ENCODE measurements around the gene DAZAP2. TPM values are rescaled to one million over a fixed set of nuclear protein-coding genes. Genes with fewer than 3 reads are reported as not detected.

Gene DAZAP2
- total RNA-seq = 43.8 and 44.4 TPM in 2 replicates

GRCh38 chr12:51238510-51239334, at the start of gene DAZAP2:
TSS of gene DAZAP2 (plus strand) at chr12:51238826. CDS start at chr12:51238908, 82 bp downstream.

GRCh38 chr12:51217968-51218606, 20.5 kb upstream of the DAZAP2 start, which contains the start of gene POU6F1:
TSS of gene POU6F1 (minus strand) at chr12:51218062. CDS start at chr12:51206836, 11,226 bp downstream.

GRCh38 chr12:51270067-51270950, 31.7 kb downstream of the DAZAP2 start, which contains the start of gene SMAGP:
TSS of gene SMAGP (minus strand) at chr12:51270415. CDS start at chr12:51269278, 1,137 bp downstream.

Other genes with a start within 250 kb of the DAZAP2 start
- 62.2 and 67.5 TPM in 2 replicates for gene SLC11A2, start 212.4 kb upstream of the DAZAP2 start, total RNA-seq
- gene LETMD1, start 190.5 kb upstream of the DAZAP2 start, total RNA-seq = 53.4 and 71.7 TPM in 2 replicates
- gene CSRNP2, start 155.2 kb upstream of the DAZAP2 start, total RNA-seq = 9.5 and 10.4 TPM in 2 replicates
- gene TFCP2, start 65.7 kb upstream of the DAZAP2 start, total RNA-seq = 6.4 and 7.7 TPM in 2 replicates
- 1.6 and 2.6 TPM in 2 replicates for gene POU6F1, start 20.8 kb upstream of the DAZAP2 start, total RNA-seq
- gene SMAGP, start 31.6 kb downstream of the DAZAP2 start, total RNA-seq = 6.0 and 8.2 TPM in 2 replicates
- gene BIN2, start 85.3 kb downstream of the DAZAP2 start, total RNA-seq = not detected in 2 replicates
- not detected in 2 replicates for gene CELA1, start 107.9 kb downstream of the DAZAP2 start, total RNA-seq
- gene GALNT6, start 152.6 kb downstream of the DAZAP2 start, total RNA-seq = 18.2 and 71.2 TPM in 2 replicates
- 3.0 and 7.6 TPM in 2 replicates for gene SLC4A8, start 186.0 kb downstream of the DAZAP2 start, total RNA-seq

Data from bronchial smooth muscle cell (primary cell).